ENCODE results near the gene C5.

DNA sequence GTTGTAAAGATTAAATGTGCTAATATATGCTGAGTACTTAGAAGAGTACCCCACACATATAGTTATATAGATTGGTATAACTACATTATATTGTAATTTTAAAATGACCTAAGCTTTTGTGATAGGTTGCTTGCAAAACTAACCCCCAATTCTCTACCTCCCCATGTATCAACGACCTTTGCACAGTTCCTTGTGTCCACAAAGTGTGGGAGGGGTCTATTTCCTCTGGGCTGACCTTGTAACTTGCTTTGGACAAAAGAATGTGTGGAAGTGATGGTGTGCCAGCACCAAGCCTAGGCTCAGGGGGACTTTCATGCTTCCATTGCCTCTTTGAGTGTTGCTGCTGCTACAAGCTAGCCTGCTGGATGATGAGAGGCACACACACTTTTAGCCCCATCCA, 20.6 kb downstream of the C5 start:
- TF ChIP-seq, protein P1, sequence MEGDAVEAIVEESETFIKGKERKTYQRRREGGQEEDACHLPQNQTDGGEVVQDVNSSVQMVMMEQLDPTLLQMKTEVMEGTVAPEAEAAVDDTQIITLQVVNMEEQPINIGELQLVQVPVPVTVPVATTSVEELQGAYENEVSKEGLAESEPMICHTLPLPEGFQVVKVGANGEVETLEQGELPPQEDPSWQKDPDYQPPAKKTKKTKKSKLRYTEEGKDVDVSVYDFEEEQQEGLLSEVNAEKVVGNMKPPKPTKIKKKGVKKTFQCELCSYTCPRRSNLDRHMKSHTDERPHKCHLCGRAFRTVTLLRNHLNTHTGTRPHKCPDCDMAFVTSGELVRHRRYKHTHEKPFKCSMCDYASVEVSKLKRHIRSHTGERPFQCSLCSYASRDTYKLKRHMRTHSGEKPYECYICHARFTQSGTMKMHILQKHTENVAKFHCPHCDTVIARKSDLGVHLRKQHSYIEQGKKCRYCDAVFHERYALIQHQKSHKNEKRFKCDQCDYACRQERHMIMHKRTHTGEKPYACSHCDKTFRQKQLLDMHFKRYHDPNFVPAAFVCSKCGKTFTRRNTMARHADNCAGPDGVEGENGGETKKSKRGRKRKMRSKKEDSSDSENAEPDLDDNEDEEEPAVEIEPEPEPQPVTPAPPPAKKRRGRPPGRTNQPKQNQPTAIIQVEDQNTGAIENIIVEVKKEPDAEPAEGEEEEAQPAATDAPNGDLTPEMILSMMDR (conservative IDR thresholded peaks at IDR 0.05 in 1 of 2, IDR thresholded peaks at IDR 0.05 in 1 of 2; ENCODE audit: low read depth in 1 of 2, low read length in 2 of 2): no peak
- no peak for TF ChIP-seq EZH2 (IDR thresholded peaks at IDR 0.05; ENCODE audit: low read length, missing control alignments)

All from fibroblast of lung (primary cell).